ENCODE measurements around the gene OR2T29.
"Not testable (repeated sequence)": the region's sequence is repeated elsewhere in the genome, so short reads cannot be mapped to it uniquely, and the experiment has no call there.

Gene OR2T29

GRCh38 chr1:248562672-248563071 is at the start of gene OR2T29:
TSS of gene OR2T29 (minus strand) at chr1:248562772. CDS start at chr1:248559491, 3,281 bp downstream.
- DNase-seq, result not testable (repeated sequence)

GRCh38 chr1:248611883-248612414 is 49.4 kb upstream of the OR2T29 start:
- DNase-seq, result no peak

GRCh38 chr1:248610301-248610700 is 47.7 kb upstream of the OR2T29 start:
- no peak for DNase-seq

GRCh38 chr1:248599396-248599795 is 36.8 kb upstream of the OR2T29 start:
- no peak for DNase-seq

- DNase-seq, result no peak
Observed at GRCh38 chr1:248597589-248597988, 35.0 kb upstream of the OR2T29 start, which contains the start of gene OR2T10. TSS of gene OR2T10 (minus strand) at chr1:248597700. CDS start at chr1:248593768, 3,932 bp downstream.

- no peak for DNase-seq
Observed at GRCh38 chr1:248596615-248597014, 34.0 kb upstream of the OR2T29 start.

- no peak for DNase-seq
Observed at GRCh38 chr1:248593226-248593625, 30.7 kb upstream of the OR2T29 start.

- DNase-seq, result no peak
Observed at GRCh38 chr1:248592655-248593054, 30.1 kb upstream of the OR2T29 start.

- DNase-seq, result no peak
Observed at GRCh38 chr1:248590055-248590454, 27.5 kb upstream of the OR2T29 start.

GRCh38 chr1:248589334-248589733 is 26.8 kb upstream of the OR2T29 start:
- DNase-seq, result no peak

GRCh38 chr1:248585266-248585665 is 22.7 kb upstream of the OR2T29 start:
- DNase-seq, result no peak

- no peak for DNase-seq
Observed at GRCh38 chr1:248576260-248576980, 13.8 kb upstream of the OR2T29 start.

GRCh38 chr1:248574657-248575056 is 12.1 kb upstream of the OR2T29 start, which contains the start of gene OR2T34:
TSS of gene OR2T34 (minus strand) at chr1:248574757. CDS start at chr1:248574757, 0 bp downstream.
- DNase-seq, result not testable (repeated sequence)

GRCh38 chr1:248573856-248574255 is 11.3 kb upstream of the OR2T29 start:
- not testable (repeated sequence) for DNase-seq

- DNase-seq, result not testable (repeated sequence)
Observed at GRCh38 chr1:248572049-248572448, 9.5 kb upstream of the OR2T29 start.

GRCh38 chr1:248570811-248571210 is 8.2 kb upstream of the OR2T29 start:
- DNase-seq, result not testable (repeated sequence)

- DNase-seq, result not testable (repeated sequence)
Observed at GRCh38 chr1:248569049-248569448, 6.5 kb upstream of the OR2T29 start.

GRCh38 chr1:248565530-248566373 is 3.2 kb upstream of the OR2T29 start:
- peak; percentile 63 for DNase-seq

- DNase-seq, result not testable (repeated sequence)
Observed at GRCh38 chr1:248551027-248551426, 11.5 kb downstream of the OR2T29 start.

GRCh38 chr1:248547383-248547782 is 15.2 kb downstream of the OR2T29 start:
- not testable (repeated sequence) for DNase-seq

- not testable (repeated sequence) for DNase-seq
Observed at GRCh38 chr1:248537449-248537848, 25.1 kb downstream of the OR2T29 start.

GRCh38 chr1:248521856-248522255 is 40.7 kb downstream of the OR2T29 start:
- DNase-seq, result no peak

GRCh38 chr1:248510217-248510616 is 52.4 kb downstream of the OR2T29 start:
- not testable (repeated sequence) for DNase-seq

Data from activated CD8-positive, alpha-beta memory T cell treated with anti-CD3 and anti-CD28 coated beads for 24 hours (primary cell).